ENCODE results near the gene MAFB.

MAFB gene

DNA sequence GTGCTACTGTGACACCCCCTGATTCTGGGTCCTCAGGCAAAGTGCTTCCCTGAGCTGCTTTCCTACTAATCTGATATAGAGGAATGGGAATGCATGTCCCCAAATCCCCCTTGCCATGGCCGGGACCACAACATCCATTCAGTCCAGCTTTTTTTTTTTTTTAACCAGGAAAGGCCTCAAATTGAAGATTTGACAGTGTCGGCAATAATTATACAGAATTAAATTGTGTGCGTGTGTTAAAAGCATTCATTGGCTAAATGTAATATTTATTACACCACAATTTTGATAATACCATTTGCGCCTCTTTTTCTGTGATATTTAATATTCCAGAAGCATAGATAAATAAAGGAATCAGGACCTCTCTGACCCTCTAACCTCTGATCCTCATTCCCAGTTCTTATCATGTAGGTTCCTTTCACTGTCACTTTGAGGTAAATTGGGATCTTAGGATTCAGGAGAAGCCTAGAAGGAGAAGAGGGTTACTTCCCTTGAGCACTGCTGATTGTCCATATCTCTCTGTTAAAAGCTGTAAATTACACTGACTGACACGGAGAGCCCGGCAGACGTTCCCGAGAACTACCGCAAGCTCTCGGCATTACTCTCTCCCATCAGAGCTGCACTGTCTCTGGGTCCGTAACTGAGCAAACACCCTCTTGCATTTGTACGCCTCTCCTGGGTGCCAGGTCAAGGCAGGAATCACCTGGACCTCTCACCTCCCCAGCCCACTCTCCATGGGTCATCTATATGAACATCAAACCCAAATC, 29.4 kb upstream of the MAFB start:
- 83 to 85% methylated on average over 8 of the region's 12 CpGs for WGBS, 2 experiments (ENCODE audit: insufficient coverage in 2 of 2)

GRCh38 chr20:40717343-40717865, 28.4 kb upstream of the MAFB start:
- no peak overlapping the region for H3K27ac ChIP-seq (ENCODE audit: low read depth, low read length, severe bottlenecking)
- 87 to 95% methylated on average over 12 of the region's 13 CpGs for WGBS, 2 experiments (ENCODE audit: insufficient coverage in 2 of 2)
- H3K4me3 ChIP-seq (ENCODE audit: extremely low read depth, insufficient read depth, low read length, poor library complexity, severe bottlenecking), result no peak overlapping the region
- H3K36me3 ChIP-seq (ENCODE audit: control insufficient read depth, insufficient read depth, low read length), result no peaks in the 10 kb centered on the region
- no peaks in the 10 kb centered on the region for H3K4me1 ChIP-seq (ENCODE audit: control insufficient read depth, insufficient read depth, low read length, poor library complexity, severe bottlenecking)
- H3K9me3 ChIP-seq (ENCODE audit: control insufficient read depth, low read length), result no peaks in the 10 kb centered on the region

More for the DNA sequence above, 29.4 kb upstream of the MAFB start:
- H3K36me3 ChIP-seq (ENCODE audit: control insufficient read depth, insufficient read depth, low read length), result no peaks in the 10 kb centered on the region
- no peaks in the 10 kb centered on the region for H3K9me3 ChIP-seq (ENCODE audit: control insufficient read depth, low read length)
- H3K27ac ChIP-seq (ENCODE audit: low read depth, low read length, severe bottlenecking), result no peak overlapping the region
- no peaks in the 10 kb centered on the region for H3K4me1 ChIP-seq (ENCODE audit: control insufficient read depth, insufficient read depth, low read length, poor library complexity, severe bottlenecking)
- no peak overlapping the region for H3K4me3 ChIP-seq (ENCODE audit: extremely low read depth, insufficient read depth, low read length, poor library complexity, severe bottlenecking)

DNA sequence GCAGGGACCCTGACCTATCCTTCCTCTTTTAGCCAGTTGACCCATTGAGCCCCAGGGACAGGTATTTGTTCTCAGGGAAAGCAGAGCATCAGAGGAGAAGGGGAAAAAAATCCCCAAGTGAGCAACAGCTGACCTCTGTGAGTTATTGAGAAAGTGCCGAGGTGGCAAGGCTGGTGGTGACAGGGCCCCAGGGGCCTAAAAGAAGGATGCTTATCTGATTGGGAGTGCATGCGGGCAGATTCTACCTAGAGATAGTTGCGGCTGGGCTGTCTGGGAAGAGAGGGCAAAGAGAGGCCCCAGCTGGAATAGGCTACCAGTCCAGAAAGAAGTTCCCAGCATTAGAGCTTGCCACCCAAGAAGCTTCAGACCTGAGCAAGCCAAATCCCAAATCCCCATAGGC, 26.5 kb upstream of the MAFB start:
- WGBS, 2 experiments (ENCODE audit: insufficient coverage in 2 of 2), result 90 to 97% methylated on average over 3 of the region's 3 CpGs
- Histone ChIP-seq H3K9me3 (ENCODE audit: control insufficient read depth, low read length) (no peaks in the 10 kb centered on the region), H3K27ac (ENCODE audit: low read depth, low read length, severe bottlenecking) (no peak overlapping the region), H3K4me3 (ENCODE audit: extremely low read depth, insufficient read depth, low read length, poor library complexity, severe bottlenecking) (no peak overlapping the region), H3K4me1 (ENCODE audit: control insufficient read depth, insufficient read depth, low read length, poor library complexity, severe bottlenecking) (no peaks in the 10 kb centered on the region), H3K36me3 (ENCODE audit: control insufficient read depth, insufficient read depth, low read length) (no peaks in the 10 kb centered on the region)

- H3K4me1 ChIP-seq (ENCODE audit: control insufficient read depth, insufficient read depth, low read length, poor library complexity, severe bottlenecking), result no peaks in the 10 kb centered on the region
- H3K27ac ChIP-seq (ENCODE audit: low read depth, low read length, severe bottlenecking), result no peak overlapping the region
- no peak overlapping the region for H3K4me3 ChIP-seq (ENCODE audit: extremely low read depth, insufficient read depth, low read length, poor library complexity, severe bottlenecking)
- H3K9me3 ChIP-seq (ENCODE audit: control insufficient read depth, low read length), result no peaks in the 10 kb centered on the region
- 91 to 94% methylated on average over 3 of the region's 3 CpGs for WGBS, 2 experiments (ENCODE audit: insufficient coverage in 2 of 2)
- H3K36me3 ChIP-seq (ENCODE audit: control insufficient read depth, insufficient read depth, low read length), result no peaks in the 10 kb centered on the region
These were observed 25.9 kb upstream of the MAFB start for GRCh38 chr20:40714916-40715315.

GRCh38 chr20:40714109-40714508, 25.1 kb upstream of the MAFB start:
- Histone ChIP-seq H3K4me3 (ENCODE audit: extremely low read depth, insufficient read depth, low read length, poor library complexity, severe bottlenecking) (no peak overlapping the region), H3K4me1 (ENCODE audit: control insufficient read depth, insufficient read depth, low read length, poor library complexity, severe bottlenecking) (no peaks in the 10 kb centered on the region), H3K27ac (ENCODE audit: low read depth, low read length, severe bottlenecking) (no peak overlapping the region), H3K36me3 (ENCODE audit: control insufficient read depth, insufficient read depth, low read length) (no peaks in the 10 kb centered on the region), H3K9me3 (ENCODE audit: control insufficient read depth, low read length) (no peaks in the 10 kb centered on the region)
- 60 to 100% methylated on average over 1 of the region's 4 CpGs for WGBS, 2 experiments (ENCODE audit: insufficient coverage in 2 of 2)

DNA sequence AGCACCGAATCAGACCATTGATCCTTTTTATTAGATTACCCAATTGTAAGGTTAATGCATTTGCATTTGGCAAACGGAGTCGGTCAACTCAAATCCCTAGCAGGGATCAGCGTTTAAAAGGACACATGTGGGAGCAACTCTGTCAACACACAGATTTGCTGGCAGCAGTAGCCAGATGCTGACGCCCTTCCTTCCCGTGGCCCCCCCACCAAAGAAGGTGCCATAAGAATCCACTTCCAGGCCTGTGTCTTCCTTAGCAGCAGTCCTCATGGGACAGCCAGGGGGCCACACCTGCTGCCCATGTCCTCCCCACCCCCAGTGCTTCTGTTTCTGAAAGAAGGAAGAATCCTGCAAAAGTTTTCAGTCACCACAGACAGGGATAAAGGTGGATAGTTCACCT, 24.5 kb upstream of the MAFB start:
- H3K27ac ChIP-seq (ENCODE audit: low read depth, low read length, severe bottlenecking), result no peak overlapping the region
- H3K4me1 ChIP-seq (ENCODE audit: control insufficient read depth, insufficient read depth, low read length, poor library complexity, severe bottlenecking), result no peaks in the 10 kb centered on the region
- H3K4me3 ChIP-seq (ENCODE audit: extremely low read depth, insufficient read depth, low read length, poor library complexity, severe bottlenecking), result no peak overlapping the region
- 90 to 96% methylated on average over 5 to 6 of the region's 6 CpGs for WGBS, 2 experiments (ENCODE audit: insufficient coverage in 2 of 2)
- no peaks in the 10 kb centered on the region for H3K9me3 ChIP-seq (ENCODE audit: control insufficient read depth, low read length)
- no peaks in the 10 kb centered on the region for H3K36me3 ChIP-seq (ENCODE audit: control insufficient read depth, insufficient read depth, low read length)

GRCh38 chr20:40711079-40711478, 22.0 kb upstream of the MAFB start:
- H3K27ac ChIP-seq (ENCODE audit: low read depth, low read length, severe bottlenecking), result no peak overlapping the region
- WGBS, 2 experiments (ENCODE audit: insufficient coverage in 2 of 2), result 86 to 88% methylated on average over 13 of the region's 13 CpGs
- no peaks in the 10 kb centered on the region for H3K4me1 ChIP-seq (ENCODE audit: control insufficient read depth, insufficient read depth, low read length, poor library complexity, severe bottlenecking)
- H3K9me3 ChIP-seq (ENCODE audit: control insufficient read depth, low read length), result no peaks in the 10 kb centered on the region
- no peak overlapping the region for H3K4me3 ChIP-seq (ENCODE audit: extremely low read depth, insufficient read depth, low read length, poor library complexity, severe bottlenecking)
- H3K36me3 ChIP-seq (ENCODE audit: control insufficient read depth, insufficient read depth, low read length), result no peaks in the 10 kb centered on the region

DNA sequence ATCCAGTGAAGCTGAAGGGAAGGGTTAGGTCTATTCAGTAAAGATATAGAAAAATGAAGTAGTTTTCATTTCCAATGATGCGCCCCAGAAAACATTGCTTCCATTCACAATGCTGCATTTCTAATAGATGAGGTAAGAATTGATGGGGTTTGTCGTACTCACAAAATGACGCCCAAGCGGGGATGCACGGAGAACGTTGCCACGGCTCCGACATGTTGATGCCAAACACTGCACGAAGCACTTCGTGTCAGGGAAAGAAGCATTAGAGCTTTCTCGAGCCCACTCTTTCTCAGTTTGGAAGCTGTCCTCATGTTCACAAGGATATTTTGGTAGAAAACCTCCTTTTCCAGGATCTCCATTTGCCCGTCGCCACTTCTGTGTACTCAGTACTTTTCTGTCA, 21.6 kb upstream of the MAFB start:
- Histone ChIP-seq H3K4me3 (ENCODE audit: extremely low read depth, insufficient read depth, low read length, poor library complexity, severe bottlenecking) (no peak overlapping the region), H3K36me3 (ENCODE audit: control insufficient read depth, insufficient read depth, low read length) (no peaks in the 10 kb centered on the region), H3K4me1 (ENCODE audit: control insufficient read depth, insufficient read depth, low read length, poor library complexity, severe bottlenecking) (no peaks in the 10 kb centered on the region), H3K9me3 (ENCODE audit: control insufficient read depth, low read length) (no peaks in the 10 kb centered on the region), H3K27ac (ENCODE audit: low read depth, low read length, severe bottlenecking) (no peak overlapping the region)
- WGBS, 2 experiments (ENCODE audit: insufficient coverage in 2 of 2), result 92 to 93% methylated on average over 11 to 13 of the region's 13 CpGs

DNA sequence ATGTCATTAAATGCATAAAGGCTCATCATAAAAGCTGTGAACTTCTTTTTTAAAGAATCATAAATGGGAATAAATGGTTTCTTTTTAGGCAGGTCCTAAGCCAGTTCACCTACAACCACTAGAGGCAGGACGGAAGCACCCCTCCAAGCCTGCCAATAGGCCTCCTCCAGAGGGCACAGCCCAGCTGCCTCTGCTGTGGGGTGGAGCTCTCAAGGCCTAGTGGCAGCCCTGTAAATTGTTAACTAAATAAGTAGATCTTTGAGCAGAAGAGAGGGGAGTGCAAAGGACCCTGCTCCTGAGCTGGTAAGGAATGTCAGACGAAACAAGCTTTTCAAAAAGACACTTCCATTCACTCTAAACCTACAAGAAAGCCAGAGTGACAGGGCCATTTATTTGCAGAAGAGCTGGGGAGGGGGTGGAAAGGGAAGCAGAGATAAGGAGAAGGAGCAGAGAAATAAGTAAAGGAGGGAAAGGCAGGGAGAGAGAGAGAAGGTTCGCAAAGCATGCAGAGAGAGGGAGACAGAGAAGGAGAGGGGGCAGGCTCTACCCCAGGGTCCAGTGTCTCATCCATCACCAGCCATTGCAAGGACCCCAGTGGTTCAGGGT, 18.0 kb upstream of the MAFB start:
- Histone ChIP-seq H3K4me1 (ENCODE audit: control insufficient read depth, insufficient read depth, low read length, poor library complexity, severe bottlenecking) (no peaks in the 10 kb centered on the region), H3K9me3 (ENCODE audit: control insufficient read depth, low read length) (no peaks in the 10 kb centered on the region), H3K36me3 (ENCODE audit: control insufficient read depth, insufficient read depth, low read length) (no peaks in the 10 kb centered on the region), H3K4me3 (ENCODE audit: extremely low read depth, insufficient read depth, low read length, poor library complexity, severe bottlenecking) (no peak overlapping the region), H3K27ac (ENCODE audit: low read depth, low read length, severe bottlenecking) (no peak overlapping the region)
- 71% methylated on average over 1 of the region's 3 CpGs; no CpG with 5 or more reads in 1 of the 2 experiments for WGBS, 2 experiments (ENCODE audit: insufficient coverage in 2 of 2)

DNA sequence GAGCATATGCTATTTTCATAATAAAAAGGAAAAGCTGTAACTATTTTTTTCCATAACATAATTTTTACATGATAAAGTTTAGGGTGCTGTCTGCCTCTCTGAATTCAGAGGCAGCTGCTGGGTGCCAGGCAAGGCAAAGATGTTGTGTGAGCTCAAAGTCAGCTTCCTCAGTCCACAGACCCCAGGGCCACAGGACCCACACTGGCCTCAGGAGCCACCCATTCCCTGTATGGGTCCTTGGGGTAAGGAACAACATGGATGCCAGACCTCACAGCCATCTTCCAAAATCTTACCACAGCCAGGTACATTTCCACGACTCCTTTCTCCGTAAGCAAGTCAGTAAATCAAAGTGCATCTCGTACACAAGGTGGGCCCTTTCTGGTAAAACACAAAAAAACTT, 16.4 kb upstream of the MAFB start:
- Histone ChIP-seq H3K36me3 (ENCODE audit: control insufficient read depth, insufficient read depth, low read length) (no peaks in the 10 kb centered on the region), H3K4me3 (ENCODE audit: extremely low read depth, insufficient read depth, low read length, poor library complexity, severe bottlenecking) (no peak overlapping the region), H3K27ac (ENCODE audit: low read depth, low read length, severe bottlenecking) (no peak overlapping the region), H3K9me3 (ENCODE audit: control insufficient read depth, low read length) (no peaks in the 10 kb centered on the region), H3K4me1 (ENCODE audit: control insufficient read depth, insufficient read depth, low read length, poor library complexity, severe bottlenecking) (no peaks in the 10 kb centered on the region)
- 84 to 89% methylated on average over 3 of the region's 3 CpGs for WGBS, 2 experiments (ENCODE audit: insufficient coverage in 2 of 2)

GRCh38 chr20:40704828-40705227, 15.8 kb upstream of the MAFB start:
- WGBS, 2 experiments (ENCODE audit: insufficient coverage in 2 of 2), result 61 to 83% methylated on average over 2 to 3 of the region's 4 CpGs
- H3K9me3 ChIP-seq (ENCODE audit: control insufficient read depth, low read length), result no peaks in the 10 kb centered on the region
- H3K27ac ChIP-seq (ENCODE audit: low read depth, low read length, severe bottlenecking), result no peak overlapping the region
- no peak overlapping the region for H3K4me3 ChIP-seq (ENCODE audit: extremely low read depth, insufficient read depth, low read length, poor library complexity, severe bottlenecking)
- no peaks in the 10 kb centered on the region for H3K36me3 ChIP-seq (ENCODE audit: control insufficient read depth, insufficient read depth, low read length)
- no peaks in the 10 kb centered on the region for H3K4me1 ChIP-seq (ENCODE audit: control insufficient read depth, insufficient read depth, low read length, poor library complexity, severe bottlenecking)
